ENCODE measurements around the gene SNRNP40.
"Not testable (repeated sequence)": the region's sequence is repeated elsewhere in the genome, so short reads cannot be mapped to it uniquely, and the experiment has no call there.

The SNRNP40 gene

DNA sequence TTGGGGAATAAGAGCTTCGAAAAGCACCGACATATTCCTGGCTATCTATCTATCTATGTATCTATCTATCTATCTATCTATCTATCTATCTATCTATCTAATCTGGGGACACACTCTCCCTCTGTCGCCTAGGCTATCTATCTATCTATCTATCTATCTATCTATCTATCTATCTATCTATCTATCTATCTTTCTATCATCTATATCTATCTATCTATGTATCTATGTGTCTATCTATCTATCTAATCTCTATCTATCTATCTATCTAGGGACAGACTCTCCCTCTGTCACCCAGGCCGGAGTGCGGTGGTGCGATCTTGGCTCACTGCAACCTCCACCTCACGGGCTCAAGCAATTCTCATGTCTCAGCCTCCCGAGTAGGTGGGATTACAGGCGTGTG lies 14.2 kb downstream of the SNRNP40 start:
- DNase-seq = not testable (repeated sequence)

DNA sequence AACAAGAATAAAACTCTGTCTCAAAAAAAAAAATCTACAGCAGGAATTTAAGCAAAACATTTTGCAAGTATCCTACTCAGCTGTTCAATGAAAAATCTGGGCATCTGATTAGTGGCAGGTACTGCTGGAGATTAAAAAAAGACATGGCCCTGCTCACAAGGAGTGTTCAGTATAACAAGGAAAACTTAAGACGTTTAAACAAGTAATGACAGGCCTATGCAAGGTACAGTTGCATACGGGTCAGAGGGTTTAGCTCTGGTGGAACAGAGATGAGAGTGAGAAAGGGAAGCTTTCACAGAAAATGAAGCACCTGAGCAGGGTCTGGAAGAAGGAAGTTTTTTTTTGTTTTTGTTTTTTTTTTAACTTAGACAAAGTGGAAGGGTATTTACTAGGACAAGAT lies 23.0 kb downstream of the SNRNP40 start:
- no peak for DNase-seq

DNA sequence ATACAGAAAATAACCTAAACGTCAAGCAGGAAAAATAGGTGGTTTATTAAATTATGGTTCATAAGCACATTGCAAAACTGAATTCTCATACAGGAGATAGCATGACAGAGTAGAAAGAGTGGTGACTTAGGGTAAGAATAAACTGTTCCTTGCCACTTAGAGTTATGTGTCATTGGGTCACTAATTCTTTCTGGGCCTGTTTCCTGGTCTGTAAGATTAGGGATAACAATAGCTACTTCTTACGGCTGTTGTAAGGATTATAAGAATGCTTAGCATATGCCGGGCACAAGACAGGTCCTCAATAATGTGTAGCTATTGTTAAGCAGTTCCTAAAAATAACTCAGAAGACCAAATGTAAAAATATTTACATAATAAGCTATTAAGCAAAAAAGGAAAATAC lies 24.2 kb downstream of the SNRNP40 start:
- DNase-seq = no peak

DNA sequence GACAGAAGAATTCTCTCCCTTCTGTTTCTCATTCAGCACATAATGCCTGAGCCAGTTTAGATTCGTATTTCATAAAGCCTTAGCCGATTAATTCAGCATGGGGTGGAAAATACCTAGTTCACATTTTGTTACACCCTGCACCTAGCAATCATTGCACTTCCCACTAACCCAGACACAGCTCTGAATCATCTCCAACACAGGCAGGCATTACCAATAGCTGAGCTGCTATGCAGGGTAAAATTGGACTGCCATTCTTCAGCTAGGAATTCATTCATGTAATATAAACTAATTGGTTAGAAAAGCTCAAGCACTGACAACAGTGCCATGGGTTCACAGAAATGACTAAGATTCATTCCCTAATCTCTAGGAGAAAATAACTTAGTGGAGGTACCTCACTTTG lies 30.0 kb downstream of the SNRNP40 start:
- no peak for DNase-seq

DNA sequence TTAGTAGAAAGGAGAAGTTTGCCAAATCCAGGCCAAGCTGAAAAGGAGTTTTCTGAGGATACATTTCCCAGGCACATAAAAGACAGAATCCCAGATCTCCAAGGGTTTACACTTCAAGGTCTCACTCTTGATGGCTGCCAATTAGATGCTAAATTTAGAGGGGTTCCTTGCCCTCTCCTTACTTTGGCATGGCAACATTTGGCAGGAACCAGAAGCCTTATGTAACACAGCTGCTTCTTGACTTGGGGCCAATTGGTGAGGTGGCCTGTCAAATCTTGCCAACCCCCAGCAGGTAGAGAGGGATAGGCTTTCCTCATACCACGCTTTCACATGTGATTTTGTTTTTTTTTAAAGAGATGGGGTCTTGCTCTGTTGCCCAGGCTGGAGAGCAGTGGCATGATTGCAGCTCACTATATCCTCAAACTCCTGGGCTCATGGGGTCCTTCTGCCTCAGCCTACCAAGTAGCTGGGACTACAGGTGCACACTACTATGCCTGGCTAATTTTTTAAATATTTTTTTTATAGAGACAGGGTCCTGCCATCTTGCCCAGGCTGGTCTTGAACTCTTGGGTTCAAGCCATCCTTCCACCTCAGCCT lies 31.7 kb downstream of the SNRNP40 start:
- DNase-seq = no peak

DNA sequence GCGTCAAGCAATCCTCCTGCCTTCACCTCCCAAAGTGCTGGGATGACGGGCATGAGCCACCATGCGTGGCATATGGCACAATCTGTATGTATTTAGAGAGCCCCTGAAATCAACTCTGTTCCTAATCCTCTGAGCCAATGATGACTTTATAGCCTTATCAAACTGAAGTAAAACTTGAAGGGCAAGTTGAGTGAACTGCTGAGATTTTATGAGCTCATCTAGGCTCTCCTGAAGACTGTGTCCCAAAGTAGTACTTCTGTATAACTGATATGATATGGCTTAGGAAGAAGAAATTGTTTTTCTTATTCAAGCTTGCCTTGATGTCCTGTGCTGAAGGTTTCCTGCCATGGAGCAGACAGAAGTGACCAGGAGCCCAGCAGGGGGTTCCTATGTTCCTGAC lies 33.2 kb downstream of the SNRNP40 start:
- no peak for DNase-seq

DNA sequence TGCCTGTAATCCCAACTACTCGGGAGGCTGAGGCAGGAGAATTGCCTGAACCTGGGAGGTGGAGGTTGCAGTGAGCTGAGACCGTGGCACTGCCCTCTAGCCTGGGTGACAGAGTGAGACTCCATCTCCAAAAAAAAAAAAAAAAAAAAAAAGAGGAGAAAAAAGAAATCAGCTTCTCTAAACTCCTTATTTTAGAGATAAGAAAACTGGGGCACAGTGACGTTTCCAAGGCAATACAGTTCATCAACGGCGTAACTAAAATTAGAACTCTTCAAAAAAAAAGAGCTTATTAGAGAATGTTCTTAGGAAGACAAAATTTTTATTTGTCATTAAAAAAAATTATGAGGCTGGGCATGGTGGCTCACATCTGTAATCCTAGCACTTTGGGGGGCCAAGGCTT lies 34.2 kb downstream of the SNRNP40 start:
- DNase-seq = not testable (repeated sequence)

DNA sequence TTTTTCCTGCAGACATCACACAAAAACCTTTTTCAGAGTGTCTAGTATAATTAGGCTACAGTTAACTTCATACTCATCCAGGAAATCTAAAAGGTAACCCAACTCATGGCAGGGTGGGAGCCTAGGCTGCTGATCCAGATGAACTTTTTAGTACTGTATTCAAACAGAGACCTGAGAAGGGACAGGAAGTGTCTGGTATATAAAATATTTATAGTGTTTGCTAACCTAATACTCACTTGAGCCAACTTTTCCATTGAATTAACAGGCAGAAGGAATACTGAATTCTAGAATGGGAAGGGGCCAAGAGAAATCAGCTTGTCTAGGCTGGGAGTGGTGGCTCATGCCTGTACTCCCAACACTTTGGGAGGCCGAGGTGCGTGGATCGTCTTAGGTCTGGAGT lies 34.7 kb downstream of the SNRNP40 start:
- no peak for DNase-seq

DNA sequence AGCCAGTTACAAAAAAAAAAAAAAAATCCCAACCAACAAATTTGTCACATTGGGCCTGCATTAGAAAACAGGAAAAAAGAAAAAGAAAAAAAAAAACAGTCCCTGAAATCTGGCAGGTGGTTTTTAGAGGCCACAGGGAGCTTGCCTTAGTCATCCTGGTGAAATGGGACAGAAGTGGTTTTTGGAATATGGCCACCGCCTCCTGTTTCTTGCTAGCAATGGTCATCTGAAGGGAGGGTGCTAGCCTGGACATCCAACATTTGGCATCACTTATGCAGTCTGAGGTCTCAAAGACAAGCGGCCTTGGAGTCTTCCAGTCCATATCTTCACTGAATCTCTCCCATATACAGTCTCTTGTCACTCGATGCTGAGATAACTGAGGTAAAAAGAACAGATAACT lies 36.8 kb downstream of the SNRNP40 start:
- no peak for DNase-seq

DNA sequence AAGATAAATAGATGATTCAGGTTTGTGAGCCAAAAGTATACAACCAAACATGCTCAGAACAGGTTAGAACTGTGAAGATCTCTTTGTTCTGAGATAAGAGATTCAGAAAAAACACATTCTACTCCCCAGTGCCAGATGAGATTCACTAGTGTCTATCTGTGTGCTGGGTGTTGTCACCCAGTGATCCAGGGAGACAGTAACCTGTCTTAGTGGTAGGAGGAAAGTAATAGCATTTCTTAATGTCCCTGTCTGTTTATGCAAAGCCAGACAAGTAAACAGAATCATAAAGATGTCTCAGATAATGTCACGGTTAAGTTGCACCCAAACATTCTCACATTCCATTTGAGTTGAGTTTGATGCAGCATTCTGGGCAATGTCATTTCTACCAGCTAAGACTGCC lies 38.0 kb downstream of the SNRNP40 start:
- DNase-seq = no peak

DNA sequence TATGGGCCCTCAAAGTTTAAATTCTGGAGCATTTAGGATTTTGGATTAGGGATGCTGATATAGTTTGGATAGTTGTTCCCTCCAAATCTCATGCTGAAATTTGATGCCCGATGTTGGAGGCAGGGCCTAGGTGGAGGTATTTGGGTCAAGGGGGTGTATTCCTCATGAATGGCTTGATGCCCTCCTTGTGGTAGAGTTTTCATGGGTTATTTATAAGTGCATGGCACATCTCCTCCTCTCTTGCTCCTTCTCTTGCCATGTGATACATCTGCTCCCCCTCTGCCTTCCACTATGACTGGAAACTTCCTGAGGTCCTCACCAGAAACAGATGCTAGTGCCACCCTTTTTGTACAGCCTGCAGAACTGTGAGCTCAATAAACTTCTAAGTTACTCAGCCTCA lies 39.4 kb downstream of the SNRNP40 start:
- DNase-seq = no peak

DNA sequence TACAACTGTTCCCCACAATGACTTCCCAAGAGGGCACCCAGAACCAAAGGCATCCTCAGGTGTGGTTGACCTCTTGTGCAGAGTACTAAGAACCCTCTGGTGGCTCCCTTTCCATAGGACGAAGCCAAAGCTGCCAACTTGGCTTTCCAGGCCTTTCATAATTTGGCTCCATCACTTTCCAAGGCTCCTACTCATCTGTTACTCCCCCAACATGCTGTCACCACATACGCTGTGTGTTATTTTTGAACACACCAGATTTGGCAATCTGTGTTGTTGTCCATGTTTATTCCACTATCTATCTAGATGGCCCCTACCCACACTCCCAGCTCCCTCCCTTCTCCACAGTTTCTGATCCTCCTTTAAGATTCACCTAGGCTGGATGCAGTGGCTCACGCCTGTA lies 46.7 kb downstream of the SNRNP40 start:
- DNase-seq = no peak

DNA sequence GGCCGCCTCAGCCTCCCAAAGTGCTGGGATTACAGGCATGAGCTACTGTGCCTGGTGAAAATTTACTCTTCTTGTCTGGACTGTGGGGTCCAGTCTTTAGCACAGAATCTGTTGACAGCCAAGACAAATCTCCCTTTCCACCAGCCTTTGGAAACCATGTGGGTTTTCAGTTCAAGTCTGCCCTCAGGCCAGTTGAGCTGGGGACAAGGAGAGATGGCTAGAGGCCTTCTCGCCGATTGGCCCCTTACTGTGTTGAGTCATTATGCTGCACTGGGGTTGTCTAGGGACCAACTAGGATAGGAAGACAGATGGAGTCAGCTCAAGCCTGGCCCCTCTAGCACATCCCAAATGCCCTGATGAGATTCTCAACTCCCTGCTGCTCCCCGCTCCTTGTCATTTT lies 48.3 kb downstream of the SNRNP40 start:
- DNase-seq = no peak

DNA sequence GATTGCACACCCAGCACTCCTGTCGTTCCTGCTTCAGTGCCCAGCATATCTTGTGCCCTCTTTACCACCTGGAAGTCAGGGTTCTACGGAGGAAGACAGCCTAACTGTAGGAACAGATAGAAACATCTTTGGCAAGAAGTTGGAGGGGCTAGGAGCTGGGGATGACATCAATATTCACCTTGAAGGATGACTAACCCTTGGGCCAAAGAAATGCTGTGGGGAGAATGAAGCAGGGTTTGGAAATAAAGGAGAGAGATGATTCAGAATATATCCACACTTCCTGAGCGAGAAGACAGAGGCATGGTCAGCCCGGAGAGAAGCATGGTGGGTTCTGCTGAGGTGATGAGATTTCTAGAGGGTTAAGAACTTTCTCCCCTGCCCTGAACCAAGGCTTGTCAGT lies 52.3 kb downstream of the SNRNP40 start:
- peak; percentile 20 for DNase-seq

DNA sequence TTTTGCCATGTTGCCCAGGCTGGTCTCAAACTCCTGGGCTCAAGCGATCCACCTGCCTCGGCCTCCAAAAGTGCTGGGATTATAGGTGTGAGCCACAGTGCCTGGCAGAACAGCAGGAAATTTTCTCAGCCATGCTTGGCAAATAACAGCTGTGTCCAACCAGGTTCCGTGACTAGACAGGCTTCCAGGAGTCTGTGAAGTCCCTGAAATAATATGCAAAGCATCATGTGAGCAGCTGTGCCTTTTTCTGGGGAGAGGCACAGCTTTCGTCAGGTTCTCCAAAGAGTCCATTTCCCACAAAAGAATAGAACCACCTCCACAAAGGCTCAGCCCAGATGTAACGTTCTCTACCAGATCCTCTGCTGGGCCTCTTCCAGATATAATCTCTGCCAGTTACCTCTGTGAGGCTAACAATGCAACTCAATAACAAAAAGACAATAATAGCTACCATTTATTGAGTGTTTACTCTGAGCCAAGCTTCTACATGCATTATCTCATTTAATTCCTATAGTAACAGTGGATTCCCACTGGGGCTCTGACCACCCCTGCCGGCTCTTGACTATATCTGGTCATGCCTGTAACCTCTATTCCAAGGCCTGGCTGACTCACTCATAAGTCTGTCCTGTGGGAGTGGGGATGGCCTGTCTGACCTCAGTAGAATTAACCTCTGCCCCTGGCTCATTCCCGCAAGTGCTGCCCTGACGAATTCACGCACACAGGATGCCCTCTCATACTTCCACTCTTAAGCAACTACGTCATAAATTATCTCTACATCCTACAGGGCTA lies 52.9 kb downstream of the SNRNP40 start:
- peak; percentile 7 for DNase-seq

DNA sequence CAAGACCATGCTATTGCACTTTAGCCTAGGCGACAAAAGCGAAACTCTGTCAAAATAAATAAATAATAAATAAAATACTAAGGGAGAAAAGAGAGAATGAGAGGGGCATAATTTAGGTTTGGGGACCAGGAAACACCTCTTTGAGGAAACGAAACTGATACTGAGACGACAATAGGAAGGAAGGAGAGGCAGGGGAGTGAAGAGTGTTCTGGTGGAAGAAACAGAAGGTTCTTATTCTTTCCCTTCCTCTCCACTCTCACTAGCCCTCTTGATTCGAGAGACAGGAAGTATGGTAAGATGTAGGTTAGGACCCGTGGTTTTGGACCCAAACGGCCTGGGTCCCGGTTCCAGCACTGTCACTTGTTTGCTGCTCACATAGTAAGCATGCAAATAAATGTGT lies 55.3 kb downstream of the SNRNP40 start:
- no peak for DNase-seq

DNA sequence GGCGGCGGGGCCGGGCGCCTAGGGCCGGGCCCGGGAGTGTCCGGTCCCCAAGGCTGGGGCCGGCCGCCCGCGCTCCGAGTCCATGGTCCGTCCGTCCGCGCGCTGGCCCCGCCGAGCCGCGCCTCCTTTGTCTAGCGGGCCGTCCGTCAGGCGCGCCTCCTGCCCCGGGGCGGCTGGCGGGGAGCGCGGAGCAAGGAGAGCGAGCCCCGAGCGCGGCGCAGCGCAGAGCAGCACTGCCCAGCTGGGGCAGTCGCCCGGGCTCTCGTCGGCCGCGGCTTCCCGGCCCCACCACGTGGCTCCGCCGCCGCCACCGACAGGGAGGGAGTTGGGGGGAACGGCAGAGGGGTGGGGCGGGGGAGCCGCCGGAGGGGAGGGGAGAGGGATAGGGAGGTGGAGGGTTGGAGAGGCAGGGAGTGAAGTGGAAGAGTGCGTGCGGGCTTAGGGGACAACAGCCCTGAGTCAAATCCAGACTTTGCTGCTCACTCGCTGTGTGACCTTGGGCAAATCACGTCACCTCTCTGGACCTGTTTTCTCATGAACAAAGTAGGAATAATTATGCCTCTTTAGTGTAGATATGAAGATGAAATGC lies 56.8 kb downstream of the SNRNP40 start, which contains the start of gene NKAIN1:
Gene NKAIN1 (minus strand): TSS at position 235 of the 589 bp plus-strand sequence. CDS start 340 bp downstream, outside the sequence.
- no peak for DNase-seq

DNA sequence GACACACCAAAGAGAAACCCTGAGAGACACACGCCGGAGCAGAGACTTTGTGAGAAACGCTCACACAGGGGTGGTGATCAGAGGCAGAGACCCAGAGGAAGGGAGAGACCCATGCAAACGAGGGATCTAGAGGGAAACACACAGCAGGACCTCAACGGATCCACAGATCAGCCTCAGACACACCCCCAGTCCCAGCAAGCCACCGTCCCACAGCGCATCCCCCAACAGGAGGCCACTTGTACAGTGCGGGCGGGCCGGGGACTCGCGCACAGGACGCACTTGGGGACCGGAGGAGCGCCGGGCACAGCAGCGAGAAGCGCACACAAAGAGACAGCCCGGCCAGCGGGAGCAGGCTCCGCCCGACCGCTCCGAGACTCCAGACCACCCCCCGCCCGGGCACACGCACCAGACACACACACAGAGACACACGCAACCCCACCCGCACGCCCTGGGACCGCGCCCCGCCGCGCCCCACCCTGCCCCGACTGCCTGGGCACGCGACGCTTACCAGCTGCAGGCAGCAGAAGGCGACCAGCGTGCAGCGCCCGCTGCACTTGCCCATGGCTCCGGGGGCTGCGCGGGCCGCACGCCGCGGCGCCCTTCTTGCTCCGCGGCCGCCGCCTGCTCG lies 57.5 kb downstream of the SNRNP40 start:
- DNase-seq = no peak

DNA sequence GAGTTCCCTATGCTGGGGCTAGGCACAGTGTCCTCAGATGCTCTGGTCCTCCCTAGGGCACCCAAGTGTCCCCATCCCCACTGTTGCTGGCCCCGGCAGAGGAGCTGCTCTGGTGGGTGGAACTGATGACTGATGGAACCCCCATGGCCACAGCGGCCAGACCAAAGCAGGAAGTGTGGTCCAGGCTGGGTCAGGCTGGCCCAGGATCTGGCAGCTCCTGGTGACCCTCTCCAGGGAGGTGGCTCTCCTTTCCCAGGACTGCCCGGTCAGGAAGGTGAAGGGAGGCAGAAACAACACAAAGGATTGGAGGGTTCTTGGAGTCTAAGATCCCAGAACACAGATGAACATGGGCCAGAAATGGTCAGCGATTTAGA lies 58.0 kb downstream of the SNRNP40 start:
- DNase-seq = no peak

DNA sequence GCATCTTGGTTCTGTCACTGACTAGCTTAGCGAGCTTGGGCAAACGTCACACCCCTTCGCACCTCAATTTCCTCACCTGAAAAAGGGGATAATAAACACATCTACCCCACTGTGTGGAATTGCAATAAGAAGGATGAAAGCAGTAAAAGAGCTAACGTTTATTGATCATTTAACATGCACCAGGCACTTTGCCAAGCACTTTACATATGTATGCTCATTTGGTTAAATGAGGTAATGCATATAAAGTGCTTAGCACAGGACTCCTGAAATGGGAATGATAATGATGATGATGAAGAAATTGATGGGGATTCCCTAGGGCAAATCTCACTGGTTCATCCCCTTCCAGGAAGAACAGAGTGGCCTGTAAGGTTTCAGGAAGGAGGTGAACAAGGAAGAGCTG lies 61.7 kb downstream of the SNRNP40 start:
- DNase-seq = no peak

DNA sequence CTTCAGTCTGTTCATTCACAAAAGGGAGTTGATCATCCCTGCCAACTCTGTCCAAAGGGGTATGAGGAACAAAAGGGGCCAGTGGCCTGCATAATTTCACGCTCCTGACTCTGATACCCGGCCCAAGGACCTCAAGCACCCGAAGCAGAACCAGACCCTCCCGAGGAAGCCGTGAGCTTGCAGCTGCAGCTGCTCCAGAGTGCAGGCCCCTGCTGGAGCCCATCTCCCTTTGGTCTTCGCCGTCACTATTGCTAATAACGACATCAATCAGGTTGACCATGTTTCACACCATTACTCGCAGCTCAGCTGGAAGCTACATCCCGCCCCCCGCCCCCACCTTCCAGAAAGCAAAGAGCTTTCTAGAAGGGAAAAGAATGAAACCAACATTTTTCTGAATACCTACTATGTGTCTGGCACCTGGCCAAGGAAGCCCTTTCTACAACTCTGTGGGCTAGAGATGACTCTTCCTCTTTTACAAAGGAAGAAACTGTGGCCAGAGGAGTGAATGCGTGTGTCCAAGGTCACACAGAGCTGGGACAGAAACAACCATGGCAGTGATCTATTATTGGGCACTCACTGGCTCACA lies 62.4 kb downstream of the SNRNP40 start:
- DNase-seq = no peak

DNA sequence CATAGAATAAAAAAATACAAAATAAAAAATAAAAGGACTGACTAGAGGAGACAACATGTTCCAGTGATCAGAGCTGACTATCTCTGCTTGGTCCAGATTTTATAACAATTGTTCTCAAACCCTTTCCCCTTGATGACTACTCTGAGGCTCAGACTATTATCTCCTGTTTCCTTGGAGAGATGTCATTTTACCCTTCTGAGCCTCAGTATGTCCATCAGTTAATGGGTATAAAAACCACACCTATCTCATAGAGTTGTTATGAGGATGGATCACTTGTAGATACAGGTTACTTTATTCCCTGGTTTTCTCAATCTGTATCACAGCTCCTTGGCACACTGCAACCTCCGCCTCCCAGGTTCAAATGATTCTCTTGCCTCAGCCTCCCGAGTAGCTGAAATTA lies 63.9 kb downstream of the SNRNP40 start:
- no peak for DNase-seq

DNA sequence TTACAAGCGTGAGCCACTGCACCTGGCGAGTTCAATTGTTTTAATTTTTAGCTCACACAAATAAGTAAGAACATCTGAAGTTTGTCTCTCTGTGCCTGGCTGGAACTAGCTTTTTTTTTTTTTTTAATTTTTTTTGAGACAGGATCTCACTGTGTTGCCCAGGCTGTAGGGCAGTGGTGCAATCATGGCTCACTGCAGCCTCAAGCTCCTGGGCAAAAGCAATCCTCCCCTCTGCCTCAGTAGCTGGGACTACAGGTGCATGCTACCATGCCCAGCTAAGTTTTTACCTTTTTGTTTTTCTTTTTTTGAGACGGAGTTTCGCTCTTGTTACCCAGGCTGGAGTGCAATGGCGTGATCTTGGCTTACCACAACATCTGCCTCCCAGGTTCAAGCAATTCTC lies 64.8 kb downstream of the SNRNP40 start:
- DNase-seq = no peak

Measured in fibroblast of skin of abdomen (primary cell).